Stimulated activated CD8-positive, alpha-beta memory T cell treated with anti-CD3 and anti-CD28 coated beads, Interleukin-12 subunit alpha, Interleukin-12 subunit beta, amount 100 ng/mL, for 24 hours (primary cell): ENCODE results near the gene LPIN3.

Experiments used
- DNase-seq: peaks from one replicate; pipeline ENCODE4 v3.0.0-alpha.2; 2020; ENCODE audit errors: extremely low read depth

The LPIN3 gene

DNA sequence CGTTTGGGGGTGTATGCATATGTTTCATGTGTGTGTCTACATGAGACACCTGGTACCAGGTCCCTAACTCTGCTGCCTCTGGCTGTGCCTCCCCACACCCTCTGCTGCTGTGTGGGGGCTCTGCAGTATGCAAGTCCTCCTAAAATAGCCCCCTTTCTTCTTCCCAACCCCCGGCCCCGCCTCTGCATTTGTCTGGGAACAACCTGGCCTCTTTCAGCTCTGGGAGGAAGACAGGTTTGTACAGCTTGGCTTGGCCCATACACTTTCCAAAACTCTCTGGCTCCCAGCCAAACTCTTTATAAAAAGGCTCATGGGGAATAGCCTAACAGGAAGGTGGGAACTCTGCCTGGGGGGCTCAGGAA lies 53.1 kb downstream of the LPIN3 start:
- no peak for DNase-seq

DNA sequence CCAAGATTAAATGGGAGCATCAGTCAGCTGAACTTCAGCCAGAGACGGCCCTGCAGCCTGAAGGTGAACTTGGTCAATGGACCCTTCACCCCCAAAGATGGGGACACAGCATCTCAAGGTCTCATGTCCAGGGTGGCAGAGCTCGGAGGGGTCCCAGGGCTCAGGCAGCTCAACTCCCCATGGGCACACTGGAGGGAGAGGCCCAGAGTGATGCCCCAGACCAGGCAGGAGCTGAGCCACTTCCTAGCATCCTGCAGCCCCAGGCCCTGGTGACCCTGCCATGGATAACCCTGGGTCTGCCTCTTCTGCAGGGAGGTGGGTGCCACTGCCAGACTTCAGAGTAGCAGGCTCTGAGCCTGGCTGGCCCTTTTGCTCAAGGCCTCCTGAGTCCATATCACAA lies 53.5 kb downstream of the LPIN3 start:
- DNase-seq, result no peak

DNA sequence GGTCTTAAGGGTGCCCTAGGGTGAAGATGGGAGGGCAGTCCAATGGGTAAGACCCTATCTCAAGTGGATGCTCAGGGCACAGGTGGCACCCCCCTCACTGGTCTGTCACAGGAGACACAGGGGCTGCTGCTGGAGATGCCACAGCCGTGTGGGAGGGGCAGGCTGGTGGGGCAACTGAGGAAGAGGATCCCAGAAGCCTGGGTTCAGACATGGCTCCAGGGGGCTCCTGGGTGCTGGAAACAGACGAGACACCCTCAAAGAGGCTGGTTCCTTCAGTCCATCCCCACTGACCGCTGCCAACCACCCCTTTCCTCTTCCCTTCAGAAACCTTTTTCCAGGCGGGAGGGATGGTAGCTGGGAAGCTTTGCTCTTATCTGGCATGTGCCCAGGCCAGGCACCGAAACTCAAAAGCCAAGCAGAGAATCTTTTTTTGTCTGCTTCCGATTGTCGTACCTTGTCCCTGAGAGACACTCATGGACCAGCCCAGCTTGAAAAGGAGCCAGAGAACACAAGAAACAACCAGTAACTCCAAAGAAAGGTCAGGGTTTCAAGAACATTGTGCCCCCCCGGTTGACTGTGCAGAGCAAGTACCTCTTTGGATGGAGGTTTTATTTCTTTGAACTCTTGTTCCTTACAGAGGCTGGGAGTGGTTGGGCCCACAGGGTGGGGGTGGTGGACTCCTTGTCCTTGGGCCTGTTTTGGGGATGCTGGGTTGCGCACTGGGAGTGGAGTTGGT lies 54.5 kb downstream of the LPIN3 start:
- no peak for DNase-seq

- no peak for DNase-seq
Observed at GRCh38 chr20:41395667-41396664, 55.3 kb downstream of the LPIN3 start.

GRCh38 chr20:41398408-41398807 lies 57.8 kb downstream of the LPIN3 start:
- DNase-seq, result no peak

- DNase-seq, result no peak
Observed at GRCh38 chr20:41403604-41404003, 63.0 kb downstream of the LPIN3 start.

GRCh38 chr20:41405436-41405835 lies 64.8 kb downstream of the LPIN3 start:
- no peak for DNase-seq

DNA sequence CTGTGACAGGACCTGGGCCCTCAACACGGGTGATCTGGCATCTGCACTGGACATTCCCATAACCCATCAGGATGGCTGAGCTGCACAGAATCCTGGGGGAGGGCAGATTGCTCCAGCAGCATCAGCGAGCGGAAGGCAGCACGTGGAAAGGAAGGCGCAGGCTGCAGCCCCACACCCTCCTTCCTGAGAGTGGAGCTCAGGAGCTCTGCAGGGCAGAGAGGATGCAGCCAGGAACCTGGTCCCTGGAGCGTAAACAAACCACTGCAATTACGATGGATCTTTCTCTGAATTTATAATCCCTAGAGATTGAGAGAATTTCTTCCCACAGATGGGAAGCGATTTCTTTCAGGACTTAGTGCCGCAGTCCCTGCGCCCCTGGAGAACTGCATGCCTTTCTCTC lies 65.7 kb downstream of the LPIN3 start:
- DNase-seq, result no peak

- no peak for DNase-seq
Observed at GRCh38 chr20:41406896-41407444, 66.3 kb downstream of the LPIN3 start.

DNA sequence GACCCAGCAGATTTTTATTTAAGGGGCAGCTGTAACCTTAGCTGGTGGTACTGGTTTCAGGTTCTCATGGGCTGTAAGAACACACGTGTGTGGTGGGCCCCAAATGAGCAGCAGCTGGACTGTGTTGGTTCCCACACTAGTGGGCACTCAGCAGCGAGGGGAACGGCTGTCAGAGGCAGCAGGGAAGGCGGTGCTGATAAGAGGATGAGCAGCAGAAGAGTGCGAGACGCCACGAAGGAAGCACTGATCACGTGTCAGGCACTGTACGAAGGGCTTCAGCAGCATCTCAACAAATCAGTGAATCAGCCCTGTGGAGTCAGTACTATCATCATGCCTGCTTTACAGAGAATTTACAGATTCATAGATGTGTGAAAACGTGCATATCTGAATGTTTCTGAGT lies 67.0 kb downstream of the LPIN3 start:
- no peak for DNase-seq

DNA sequence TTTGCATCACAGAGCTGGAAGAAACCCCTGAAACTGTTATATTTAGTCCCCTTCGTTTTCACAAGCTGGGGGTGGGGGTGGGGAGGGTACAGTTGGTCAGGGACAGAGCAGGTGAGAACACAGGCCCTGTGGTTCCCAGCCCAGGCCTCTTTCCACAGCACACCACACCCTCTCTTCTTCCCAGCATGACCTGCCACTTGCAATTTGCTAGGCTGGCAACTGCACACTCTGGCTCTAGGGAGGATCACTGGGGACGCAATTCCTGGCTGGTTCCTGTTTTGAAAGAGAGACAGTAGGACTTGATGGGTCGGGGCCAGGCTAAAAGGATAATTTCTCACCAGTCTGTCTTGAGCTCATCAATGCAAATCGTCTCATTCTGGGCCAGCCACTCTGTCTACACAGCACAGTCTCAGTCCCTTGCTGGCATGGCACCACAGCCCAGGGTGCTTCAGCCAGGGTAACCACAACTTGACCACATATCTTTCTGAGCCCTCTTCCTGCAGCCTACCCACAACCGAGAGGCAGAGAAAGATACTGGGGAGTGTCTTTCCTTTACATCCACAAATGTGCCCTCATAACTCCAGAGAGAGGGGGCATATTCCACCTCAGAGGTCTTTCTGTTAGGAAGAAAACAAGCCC lies 67.7 kb downstream of the LPIN3 start:
- no peak for DNase-seq

GRCh38 chr20:41408986-41409385 lies 68.4 kb downstream of the LPIN3 start:
- DNase-seq, result no peak
